ENCODE measurements around the gene PLXDC2. TPM values are rescaled to one million over a fixed set of nuclear protein-coding genes. Genes with fewer than 3 reads are reported as not detected.

PLXDC2 gene
- total RNA-seq, 4 donors from 2014 or later, result 21.2 to 43.2 (median 32.7) TPM

DNA sequence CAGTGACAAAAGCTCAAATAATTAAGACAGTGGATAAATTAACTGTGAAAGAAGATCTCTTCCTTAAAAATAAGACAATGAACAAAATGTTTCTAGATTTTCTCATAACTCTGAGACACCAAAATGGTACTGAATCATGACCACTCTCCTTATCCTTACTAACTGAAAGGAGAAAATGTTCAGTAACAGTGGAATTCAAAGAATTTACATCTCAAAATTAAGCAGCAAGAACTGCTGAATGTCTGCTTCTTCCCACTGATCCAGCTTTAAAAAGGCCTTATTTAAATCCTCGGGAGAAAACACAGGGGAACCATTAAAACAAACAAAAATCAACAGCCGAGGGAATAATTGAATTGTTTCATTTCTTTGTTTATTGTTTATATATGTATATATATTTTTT lies 27.3 kb upstream of the PLXDC2 start:
- TF ChIP-seq POLR2A (IDR thresholded peaks at IDR 0.05) (no peak), CTCF (IDR thresholded peaks at IDR 0.05) (no peak)
- DNase-seq, result no peak
- Histone ChIP-seq H3K4me3 (no peak overlapping the region), H3K36me3 (no peaks in the 10 kb centered on the region), H3K27ac (no peak overlapping the region), H3K4me1 (no peaks in the 10 kb centered on the region), H3K9me3 (no peaks in the 10 kb centered on the region), H3K27me3 (no peaks in the 10 kb centered on the region)

DNA sequence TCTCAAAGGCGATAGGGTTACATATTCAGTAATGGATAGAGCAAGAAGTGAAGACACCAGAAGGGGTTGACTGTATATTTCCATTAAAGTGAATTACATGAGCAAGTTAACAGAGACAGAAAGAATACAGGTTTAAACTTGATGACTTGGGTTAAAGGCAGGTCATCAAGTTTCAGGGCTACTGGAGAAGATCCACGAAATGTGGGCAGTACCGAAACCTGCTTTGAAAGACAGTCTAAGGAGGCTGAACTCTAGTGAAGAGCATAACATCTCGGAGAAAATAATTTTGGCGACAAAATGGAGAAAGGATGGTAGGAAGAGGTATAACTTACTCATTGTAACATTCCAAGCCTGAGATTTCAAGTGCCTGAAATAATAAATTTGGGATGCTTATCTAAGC lies 26.6 kb upstream of the PLXDC2 start:
- no peak for DNase-seq
- no peaks in the 10 kb centered on the region for H3K4me1 ChIP-seq
- no peaks in the 10 kb centered on the region for H3K27me3 ChIP-seq
- H3K36me3 ChIP-seq, result no peaks in the 10 kb centered on the region
- TF ChIP-seq CTCF (IDR thresholded peaks at IDR 0.05), result no peak
- TF ChIP-seq POLR2A (IDR thresholded peaks at IDR 0.05), result no peak
- H3K4me3 ChIP-seq, result no peak overlapping the region
- H3K9me3 ChIP-seq, result no peaks in the 10 kb centered on the region
- H3K27ac ChIP-seq, result no peak overlapping the region

- no peaks in the 10 kb centered on the region for H3K9me3 ChIP-seq
- no peak for DNase-seq
- no peaks in the 10 kb centered on the region for H3K36me3 ChIP-seq
- H3K4me3 ChIP-seq, result no peak overlapping the region
- no peak overlapping the region for H3K27ac ChIP-seq
- no peaks in the 10 kb centered on the region for H3K27me3 ChIP-seq
- TF ChIP-seq POLR2A (IDR thresholded peaks at IDR 0.05) (no peak), CTCF (IDR thresholded peaks at IDR 0.05) (no peak)
- H3K4me1 ChIP-seq, result no peaks in the 10 kb centered on the region
These were observed 25.2 kb upstream of the PLXDC2 start for GRCh38 chr10:19791032-19791431.

DNA sequence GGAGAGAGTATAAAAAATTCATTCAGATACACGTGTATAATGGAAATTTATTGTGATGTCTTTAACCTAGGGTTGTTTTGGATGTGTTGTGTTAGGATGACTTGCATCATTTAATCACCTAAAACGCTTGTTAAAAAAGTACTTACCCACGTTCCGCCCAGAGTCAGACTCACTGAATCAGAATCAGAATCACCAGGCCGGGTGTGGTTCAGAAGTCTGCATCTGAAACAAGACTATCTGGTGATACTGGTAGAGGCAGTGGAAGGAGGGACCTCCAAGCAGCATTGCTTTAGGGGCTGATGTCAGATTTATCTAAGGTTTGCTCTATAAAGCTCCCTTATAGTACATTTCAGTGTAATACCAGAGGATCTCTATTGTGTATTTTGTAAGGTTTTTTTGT lies 20.5 kb upstream of the PLXDC2 start:
- H3K27ac ChIP-seq, result no peak overlapping the region
- H3K36me3 ChIP-seq, result no peaks in the 10 kb centered on the region
- no peak for DNase-seq
- H3K27me3 ChIP-seq, result no peaks in the 10 kb centered on the region
- no peak overlapping the region for H3K4me3 ChIP-seq
- H3K4me1 ChIP-seq, result no peaks in the 10 kb centered on the region
- no peak for TF ChIP-seq POLR2A (IDR thresholded peaks at IDR 0.05)
- TF ChIP-seq CTCF (IDR thresholded peaks at IDR 0.05), result no peak
- H3K9me3 ChIP-seq, result no peaks in the 10 kb centered on the region

DNA sequence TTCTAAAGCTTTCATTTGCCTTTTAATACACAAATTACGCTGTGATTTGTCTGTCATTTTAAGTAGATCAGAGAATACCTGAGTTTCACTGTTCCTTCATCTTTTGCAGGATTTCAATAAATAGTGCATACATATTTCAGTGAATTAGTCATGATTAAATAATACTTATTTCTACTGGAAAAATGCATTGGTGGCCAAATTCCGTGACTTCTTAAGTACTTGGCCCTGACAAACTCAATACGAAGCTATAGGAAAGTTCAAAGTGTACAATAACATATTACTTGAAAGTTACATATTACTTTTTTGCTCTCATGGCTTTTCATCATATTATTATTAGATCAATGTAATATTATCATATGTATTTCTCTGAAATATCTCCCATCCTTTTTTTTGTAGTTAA lies 16.1 kb upstream of the PLXDC2 start:
- no peak for TF ChIP-seq CTCF (IDR thresholded peaks at IDR 0.05)
- TF ChIP-seq POLR2A (IDR thresholded peaks at IDR 0.05), result no peak
- Histone ChIP-seq H3K9me3 (no peaks in the 10 kb centered on the region), H3K4me3 (no peak overlapping the region)

GRCh38 chr10:19801369-19801768 lies 14.9 kb upstream of the PLXDC2 start:
- TF ChIP-seq POLR2A (IDR thresholded peaks at IDR 0.05) (no peak), CTCF (IDR thresholded peaks at IDR 0.05) (no peak)
- no peaks in the 10 kb centered on the region for H3K27me3 ChIP-seq
- H3K9me3 ChIP-seq, result no peaks in the 10 kb centered on the region
- H3K4me1 ChIP-seq, result no peaks in the 10 kb centered on the region
- DNase-seq, result no peak
- no peak overlapping the region for H3K4me3 ChIP-seq
- no peak overlapping the region for H3K27ac ChIP-seq
- no peaks in the 10 kb centered on the region for H3K36me3 ChIP-seq

More for the DNA sequence above, 16.1 kb upstream of the PLXDC2 start:
- no peaks in the 10 kb centered on the region for H3K27me3 ChIP-seq
- H3K4me1 ChIP-seq, result no peaks in the 10 kb centered on the region
- no peak overlapping the region for H3K27ac ChIP-seq
- DNase-seq, result no peak
- no peaks in the 10 kb centered on the region for H3K36me3 ChIP-seq

All from Peyer's patch (tissue), 4 donors.